ENCODE results near the gene MS4A6A.
"Not testable (repeated sequence)": the region's sequence is repeated elsewhere in the genome, so short reads cannot be mapped to it uniquely, and the experiment has no call there.

MS4A6A gene

DNA sequence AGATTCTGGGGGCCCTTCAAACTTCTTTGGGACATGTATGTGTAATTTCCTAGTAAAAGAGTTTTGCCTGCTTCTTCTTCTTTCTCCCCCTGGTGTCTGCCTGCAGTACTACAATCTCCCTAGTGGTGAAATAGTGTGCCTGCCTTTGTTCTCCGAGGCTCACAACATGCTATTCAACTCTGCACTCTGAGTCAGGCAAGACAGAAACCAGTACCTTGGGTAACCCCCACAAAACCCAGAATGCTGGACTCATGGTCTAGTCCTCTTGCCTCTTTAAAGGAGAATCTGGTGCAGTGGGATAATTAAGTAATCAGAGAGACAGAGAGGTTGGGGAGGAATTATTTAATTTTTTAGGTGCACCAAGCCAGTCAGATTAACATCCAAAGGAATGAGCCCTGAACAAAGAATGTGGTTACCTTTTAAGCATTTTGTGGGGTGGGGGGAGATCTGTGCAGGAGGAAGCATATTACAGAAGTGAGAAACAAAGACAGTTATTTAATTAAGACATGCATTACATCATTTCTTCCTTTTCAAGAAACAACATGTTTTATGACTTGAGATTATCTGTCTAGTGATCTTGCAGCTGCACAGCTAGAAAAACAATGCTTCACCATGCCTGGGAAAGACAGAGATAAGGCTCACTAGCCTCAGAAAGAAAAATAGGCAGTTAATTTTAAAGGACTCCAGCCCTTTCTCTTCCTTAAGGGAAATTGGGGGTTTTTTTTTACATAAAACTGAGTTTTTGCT is 11.0 kb upstream of the MS4A6A start:
- no peak overlapping the region for H3K4me3 ChIP-seq
- H3K27ac ChIP-seq = no peak overlapping the region
- intact Hi-C loops (cut with DNase I; ENCODE audit: low total_unique reads) = no loop called here
- no peaks in the 10 kb centered on the region for H3K27me3 ChIP-seq
- no peaks in the 10 kb centered on the region for H3K36me3 ChIP-seq
- TF ChIP-seq, protein P1, sequence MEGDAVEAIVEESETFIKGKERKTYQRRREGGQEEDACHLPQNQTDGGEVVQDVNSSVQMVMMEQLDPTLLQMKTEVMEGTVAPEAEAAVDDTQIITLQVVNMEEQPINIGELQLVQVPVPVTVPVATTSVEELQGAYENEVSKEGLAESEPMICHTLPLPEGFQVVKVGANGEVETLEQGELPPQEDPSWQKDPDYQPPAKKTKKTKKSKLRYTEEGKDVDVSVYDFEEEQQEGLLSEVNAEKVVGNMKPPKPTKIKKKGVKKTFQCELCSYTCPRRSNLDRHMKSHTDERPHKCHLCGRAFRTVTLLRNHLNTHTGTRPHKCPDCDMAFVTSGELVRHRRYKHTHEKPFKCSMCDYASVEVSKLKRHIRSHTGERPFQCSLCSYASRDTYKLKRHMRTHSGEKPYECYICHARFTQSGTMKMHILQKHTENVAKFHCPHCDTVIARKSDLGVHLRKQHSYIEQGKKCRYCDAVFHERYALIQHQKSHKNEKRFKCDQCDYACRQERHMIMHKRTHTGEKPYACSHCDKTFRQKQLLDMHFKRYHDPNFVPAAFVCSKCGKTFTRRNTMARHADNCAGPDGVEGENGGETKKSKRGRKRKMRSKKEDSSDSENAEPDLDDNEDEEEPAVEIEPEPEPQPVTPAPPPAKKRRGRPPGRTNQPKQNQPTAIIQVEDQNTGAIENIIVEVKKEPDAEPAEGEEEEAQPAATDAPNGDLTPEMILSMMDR (IDR thresholded peaks at IDR 0.05) = peak; percentile 52 to 55
- peak in 1 of 2 donors; percentile 43 for DNase-seq
- no peaks in the 10 kb centered on the region for H3K4me1 ChIP-seq
- peaks cover 0 to 6% (median 0%) of the 10 kb centered on the region in 3 donors for H3K9me3 ChIP-seq

DNA sequence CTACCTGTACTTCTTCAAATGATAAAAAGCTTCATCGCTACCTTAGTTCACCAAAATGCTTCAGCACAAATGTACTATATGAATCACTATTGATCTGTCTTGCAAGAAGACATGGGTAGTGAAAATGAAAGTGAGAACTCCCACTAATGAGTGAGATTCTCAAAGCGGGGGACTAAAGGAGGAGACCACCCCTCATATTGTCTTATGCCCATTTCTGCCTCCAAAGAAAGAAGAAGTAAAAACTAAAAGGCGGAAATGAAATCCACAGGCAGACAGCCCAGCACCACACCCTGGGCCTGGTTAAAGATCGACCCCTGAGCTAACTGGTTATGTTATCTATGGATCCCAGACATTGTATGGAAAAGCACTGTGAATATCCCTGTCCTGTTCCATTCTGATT is 9.7 kb upstream of the MS4A6A start:
- intact Hi-C loops (cut with DNase I; ENCODE audit: low total_unique reads); H3K9me3 ChIP-seq; H3K4me1 ChIP-seq; H3K4me3 ChIP-seq; DNase-seq; H3K27me3 ChIP-seq; H3K36me3 ChIP-seq; H3K27ac ChIP-seq: not testable (repeated sequence)

DNA sequence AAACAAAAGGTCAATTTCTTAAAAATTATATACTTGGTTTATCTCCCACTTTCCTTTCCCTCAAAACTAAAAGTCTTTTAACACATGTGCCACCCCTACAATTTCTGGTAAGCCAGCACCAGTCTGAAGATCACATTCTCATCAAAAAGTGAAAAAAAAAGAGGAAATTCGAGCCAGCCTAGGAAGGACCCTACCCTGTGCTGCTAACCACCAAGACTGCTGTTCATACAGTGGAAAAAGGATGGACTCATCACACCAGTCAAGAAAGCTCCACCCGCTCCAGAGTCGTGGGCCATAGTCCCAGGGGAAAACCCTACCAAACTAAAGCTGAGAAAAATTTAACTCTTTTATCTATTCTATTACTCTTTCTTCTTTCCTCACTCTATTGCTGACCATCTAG is 5.6 kb upstream of the MS4A6A start:
- H3K36me3 ChIP-seq; H3K4me1 ChIP-seq; H3K27ac ChIP-seq; H3K4me3 ChIP-seq; DNase-seq; intact Hi-C loops (cut with DNase I; ENCODE audit: low total_unique reads); H3K27me3 ChIP-seq; H3K9me3 ChIP-seq: not testable (repeated sequence)

DNA sequence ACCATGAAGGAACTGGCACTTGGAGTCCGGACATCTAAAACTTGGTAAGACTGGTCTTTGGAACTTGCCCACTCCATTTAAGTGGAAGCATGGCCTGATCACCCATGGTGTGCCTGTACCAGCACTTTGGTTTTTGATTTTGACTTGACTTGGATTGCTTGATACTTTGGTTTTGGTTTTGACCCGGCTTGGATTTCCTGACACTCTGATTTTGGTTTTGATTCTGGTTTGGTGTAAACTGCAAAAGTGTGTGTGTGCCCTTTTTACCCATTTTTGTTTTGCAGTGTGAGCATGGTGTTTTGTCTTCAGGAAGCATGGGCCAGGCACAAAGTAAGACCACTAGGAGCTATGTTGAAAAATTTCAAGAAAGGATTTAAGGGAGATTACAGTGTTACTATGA is 3.2 kb upstream of the MS4A6A start:
- H3K4me3 ChIP-seq; H3K9me3 ChIP-seq; H3K36me3 ChIP-seq; intact Hi-C loops (cut with DNase I; ENCODE audit: low total_unique reads); H3K4me1 ChIP-seq; H3K27me3 ChIP-seq; H3K27ac ChIP-seq; DNase-seq: not testable (repeated sequence)

DNA sequence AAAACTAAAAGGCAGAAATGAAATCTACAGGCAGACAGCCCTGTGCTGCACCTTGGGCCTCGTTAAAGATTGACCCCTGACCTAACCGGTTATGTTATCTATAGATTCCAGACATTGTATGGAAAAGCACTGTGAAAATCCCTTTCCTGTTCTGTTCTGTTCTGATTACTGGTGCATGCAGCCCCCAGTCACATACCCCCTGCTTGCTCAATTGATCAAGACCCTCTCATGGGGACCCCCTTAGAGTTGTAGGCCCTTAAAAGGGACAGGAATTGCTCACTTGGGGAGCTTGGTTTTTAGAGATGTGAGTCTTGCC is 2.6 kb upstream of the MS4A6A start:
- H3K9me3 ChIP-seq; H3K4me3 ChIP-seq; H3K27me3 ChIP-seq; DNase-seq; H3K4me1 ChIP-seq; H3K27ac ChIP-seq; H3K36me3 ChIP-seq; intact Hi-C loops (cut with DNase I; ENCODE audit: low total_unique reads): not testable (repeated sequence)

DNA sequence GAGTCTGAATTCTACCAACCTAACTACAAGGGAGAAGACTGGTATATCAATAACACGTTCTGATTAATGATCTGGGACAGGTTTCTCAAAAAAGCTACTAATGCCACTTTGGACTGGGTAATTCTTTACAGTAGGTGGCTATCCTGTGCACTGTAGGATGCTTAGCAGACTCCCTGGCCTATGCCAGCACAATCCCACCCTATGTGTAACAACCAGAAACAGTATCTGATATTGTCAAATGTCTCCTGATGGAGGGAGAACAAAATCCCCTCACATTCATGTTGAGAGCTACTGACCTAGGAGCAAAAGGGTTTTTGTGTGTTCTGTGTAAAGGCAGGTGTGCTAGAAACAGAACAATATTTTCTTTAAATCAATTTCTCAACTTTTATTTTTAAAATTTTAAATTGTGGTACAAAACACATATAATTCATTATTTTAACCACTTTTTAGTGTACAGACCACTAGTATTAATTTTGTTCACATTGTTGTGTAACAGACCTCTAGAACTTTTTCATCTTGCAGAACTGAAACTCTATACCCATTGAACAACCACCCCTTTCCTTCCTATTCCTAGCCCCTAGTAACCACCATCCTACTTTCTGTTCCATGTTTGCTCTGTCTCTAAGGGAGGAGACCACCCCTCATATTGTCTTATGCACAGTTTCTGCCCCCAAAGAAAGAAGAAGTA is 2.1 kb upstream of the MS4A6A start:
- intact Hi-C loops (cut with DNase I; ENCODE audit: low total_unique reads) = no loop called here
- no peaks in the 10 kb centered on the region for H3K9me3 ChIP-seq
- no peak overlapping the region for H3K4me3 ChIP-seq
- no peaks in the 10 kb centered on the region for H3K27me3 ChIP-seq
- TF ChIP-seq, protein P1 (IDR thresholded peaks at IDR 0.05) = no peak
- H3K36me3 ChIP-seq = no peaks in the 10 kb centered on the region
- no peaks in the 10 kb centered on the region for H3K4me1 ChIP-seq
- no peak for DNase-seq
- no peak overlapping the region for H3K27ac ChIP-seq

DNA sequence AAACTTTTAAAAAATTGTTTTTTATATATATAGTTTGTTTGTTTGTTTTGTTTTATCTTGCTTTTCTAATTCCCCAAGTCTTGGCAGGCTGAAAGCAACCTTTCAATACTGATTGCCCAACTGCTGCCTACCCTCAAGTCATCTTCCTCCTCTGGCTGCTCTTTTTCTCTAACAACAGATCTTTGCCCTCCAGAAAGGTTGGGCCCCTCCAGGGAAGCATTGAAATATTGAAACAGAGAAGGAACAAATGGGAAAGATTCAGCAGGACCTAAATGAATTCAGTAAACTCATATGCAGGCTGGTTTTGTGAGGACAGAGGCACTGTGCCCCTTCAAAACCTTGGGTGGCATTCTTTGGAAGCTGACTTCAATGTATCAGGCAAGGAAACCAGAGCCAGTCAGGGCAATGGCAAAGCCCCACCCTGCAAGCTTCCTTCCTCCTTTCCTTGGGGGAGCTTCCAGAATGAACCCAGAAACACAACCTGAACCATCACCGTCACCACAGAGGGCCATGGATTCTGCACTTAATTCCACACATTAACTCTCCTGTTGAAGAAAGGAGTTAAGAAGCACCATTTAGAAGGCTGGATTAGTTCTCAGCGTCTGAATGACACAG is 815 bp upstream of the MS4A6A start:
- DNase-seq = peak; percentile 42 to 68
- intact Hi-C loops (cut with DNase I; ENCODE audit: low total_unique reads) = no loop called here
- H3K36me3 ChIP-seq = no peaks in the 10 kb centered on the region
- no peaks in the 10 kb centered on the region for H3K4me1 ChIP-seq
- TF ChIP-seq, protein P1 (IDR thresholded peaks at IDR 0.05) = no peak
- H3K4me3 ChIP-seq = no peak overlapping the region
- H3K27me3 ChIP-seq = no peaks in the 10 kb centered on the region
- H3K27ac ChIP-seq = no peak overlapping the region
- no peaks in the 10 kb centered on the region for H3K9me3 ChIP-seq
